Activated CD4-positive, alpha-beta T cell treated with anti-CD3 and anti-CD28 coated beads, Interleukin-2, Interleukin-4, amounts not matched to agents 100 ng/mL and 50 ng/mL, durations not matched to agents 16 hours and 8 hours (primary cell): ENCODE results near the gene LRRC4B.
A peak's percentile ranks its signal among the peaks of the same experiment; 100 is the strongest.

Experiments
- DNase-seq: peaks from one replicate; pipeline ENCODE4 v3.0.0-alpha.2; 2020; ENCODE audit warnings: low spot score

Gene LRRC4B

DNA sequence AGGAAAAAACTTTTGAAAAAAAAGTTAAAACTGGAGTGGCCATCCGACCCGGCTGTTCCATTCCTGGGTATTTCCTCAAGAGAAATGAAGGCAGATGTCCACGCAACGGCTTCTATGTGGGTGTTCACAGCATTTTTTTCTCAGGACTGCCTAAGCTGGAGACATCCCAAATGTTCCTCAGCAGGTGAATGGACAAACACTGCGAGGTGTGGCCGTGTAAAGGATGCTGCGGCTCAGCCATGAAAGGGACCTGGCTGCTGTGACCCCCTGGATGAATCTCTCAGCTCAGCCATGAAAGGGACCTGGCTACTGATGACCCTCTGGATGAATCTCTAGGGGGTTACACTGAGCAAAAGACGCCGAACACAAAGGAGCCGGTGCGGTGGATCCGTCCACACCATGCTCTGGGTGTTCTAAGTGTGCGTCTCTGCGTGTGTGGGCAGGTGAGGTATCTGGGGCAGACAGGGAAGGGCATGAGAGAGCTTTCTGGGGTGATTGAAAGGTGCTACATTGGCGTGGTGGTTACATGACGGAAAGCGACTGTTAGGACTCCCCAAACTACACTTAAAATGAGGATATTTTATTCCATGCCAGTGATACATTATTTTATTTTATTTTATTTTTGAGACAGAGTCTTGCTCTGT lies 47.3 kb downstream of the LRRC4B start:
- no peak for DNase-seq

DNA sequence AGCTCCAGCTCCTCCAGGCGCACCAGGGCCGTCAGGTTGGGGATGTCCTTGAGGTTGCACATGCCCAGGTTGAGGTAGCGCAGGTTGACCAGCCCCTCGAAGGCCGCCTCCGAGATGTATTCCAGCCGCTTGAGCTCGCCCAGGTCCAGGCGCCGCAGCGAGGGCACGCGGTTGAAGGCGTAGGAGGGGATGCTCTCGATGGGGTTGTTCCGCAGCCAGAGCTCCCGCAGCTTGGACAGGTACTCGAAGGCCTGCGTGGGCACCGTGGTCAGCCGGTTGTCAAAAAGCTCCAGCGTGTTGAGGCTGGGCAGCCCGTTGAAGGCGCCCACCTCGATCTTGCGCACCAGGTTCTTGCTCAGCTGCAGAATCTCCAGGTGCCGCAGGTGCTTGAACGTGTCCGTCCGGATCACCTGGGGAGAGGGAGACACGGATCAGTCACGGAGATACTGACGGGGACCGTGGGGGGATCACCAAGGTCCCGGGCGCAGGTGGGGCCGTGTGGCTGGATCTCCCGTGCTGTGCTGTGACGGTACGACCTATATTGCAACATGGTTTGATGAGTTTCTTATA lies 49.1 kb downstream of the LRRC4B start:
- DNase-seq = no peak

DNA sequence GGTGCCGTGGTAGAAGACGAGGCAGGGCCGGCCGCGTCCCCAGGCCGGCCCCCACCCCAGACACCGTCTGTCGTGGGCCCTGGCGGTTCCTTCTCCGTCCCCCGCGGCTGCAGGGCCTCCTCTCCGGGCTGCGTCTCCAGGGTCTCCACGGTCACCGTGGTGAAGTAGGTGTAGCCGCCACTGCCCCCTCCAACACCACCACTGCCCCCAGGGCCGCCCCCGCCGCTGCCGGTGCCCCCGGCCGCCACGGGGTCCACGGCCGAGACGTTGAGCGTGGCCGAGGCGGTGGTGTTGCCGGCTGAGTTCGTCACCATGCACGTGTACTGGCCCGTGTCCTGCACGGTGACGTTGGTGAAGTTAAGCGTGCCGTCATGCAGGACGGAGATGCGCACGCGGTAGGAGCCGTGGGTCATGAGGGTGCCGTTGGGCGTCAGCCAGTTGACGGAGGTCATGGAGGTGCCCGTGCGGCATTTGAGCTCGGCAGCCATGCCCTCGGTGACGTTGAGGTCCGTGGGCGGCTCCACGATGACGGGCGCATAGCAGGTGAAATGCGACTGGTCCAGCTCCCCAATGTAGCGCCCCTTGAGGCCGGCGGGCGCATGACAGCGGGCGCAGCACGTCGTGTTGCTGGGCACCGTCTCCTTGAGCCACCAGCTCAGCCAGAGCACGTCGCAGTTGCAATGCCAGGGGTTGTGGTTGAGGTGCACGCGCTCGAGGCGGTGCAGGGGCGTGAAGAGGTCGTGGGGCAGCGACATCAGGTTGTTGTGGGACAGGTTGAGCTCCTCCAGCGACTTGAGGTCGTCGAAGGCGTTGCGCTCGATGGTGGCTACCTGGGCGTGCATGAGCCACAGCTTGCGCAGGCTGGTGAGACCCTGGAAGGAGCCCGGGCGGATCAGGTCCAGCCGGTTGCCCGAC lies 49.9 kb downstream of the LRRC4B start:
- DNase-seq = no peak

DNA sequence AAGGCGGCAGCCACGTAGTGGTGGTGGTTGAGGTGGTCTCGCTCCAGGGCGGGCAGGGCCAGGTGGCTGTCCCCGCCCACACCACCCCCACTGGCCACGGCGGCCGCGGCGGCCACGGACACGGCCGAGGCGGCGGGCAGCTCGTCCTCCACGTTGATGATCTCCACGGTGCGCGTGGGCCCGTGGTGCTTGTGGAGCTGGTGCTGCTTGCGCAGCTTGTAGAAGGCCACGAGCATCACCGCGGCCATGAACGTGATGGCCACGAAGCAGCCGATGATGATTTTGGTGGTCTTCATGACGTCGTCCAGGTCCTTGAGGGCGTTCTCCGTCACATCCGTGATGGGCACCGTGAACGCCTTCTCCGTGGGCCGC lies 50.5 kb downstream of the LRRC4B start:
- no peak for DNase-seq

DNA sequence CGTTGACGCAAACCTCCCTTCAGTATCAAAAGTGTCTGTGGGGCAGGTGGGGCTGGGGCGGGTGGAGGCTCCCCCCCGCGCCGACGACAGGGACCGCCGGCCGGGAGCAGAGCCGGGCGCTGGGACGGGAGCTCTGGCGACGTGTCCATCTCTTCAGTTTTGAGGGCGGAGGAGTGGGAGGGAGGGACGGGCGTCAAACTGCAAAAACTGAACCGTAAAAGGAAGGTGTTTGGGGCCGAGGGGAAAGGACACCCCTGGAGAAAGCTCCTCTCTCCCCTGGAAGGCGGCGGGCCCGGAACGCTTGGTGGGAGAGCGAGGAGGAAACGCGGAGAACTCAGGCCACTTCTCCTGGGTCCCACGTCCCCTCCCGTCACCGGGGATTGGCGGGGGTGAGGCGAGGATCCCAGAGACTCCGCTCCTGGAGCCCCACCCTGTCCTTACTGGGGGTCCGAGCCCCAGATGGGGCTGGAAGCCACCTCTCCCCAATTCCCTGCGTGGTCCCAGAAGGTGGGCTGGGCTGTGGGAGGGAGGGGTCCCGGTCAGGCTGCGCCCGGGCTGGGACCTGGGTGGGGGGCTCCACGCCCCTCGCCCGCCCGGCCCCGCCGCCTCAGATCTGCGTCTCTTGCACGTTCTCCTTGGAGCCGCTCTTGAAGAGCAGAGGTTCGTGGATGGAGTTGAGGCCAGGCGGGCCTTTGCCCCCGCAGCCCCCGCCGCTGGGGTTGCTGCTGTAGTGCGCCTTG lies 51.1 kb downstream of the LRRC4B start:
- no peak for DNase-seq

DNA sequence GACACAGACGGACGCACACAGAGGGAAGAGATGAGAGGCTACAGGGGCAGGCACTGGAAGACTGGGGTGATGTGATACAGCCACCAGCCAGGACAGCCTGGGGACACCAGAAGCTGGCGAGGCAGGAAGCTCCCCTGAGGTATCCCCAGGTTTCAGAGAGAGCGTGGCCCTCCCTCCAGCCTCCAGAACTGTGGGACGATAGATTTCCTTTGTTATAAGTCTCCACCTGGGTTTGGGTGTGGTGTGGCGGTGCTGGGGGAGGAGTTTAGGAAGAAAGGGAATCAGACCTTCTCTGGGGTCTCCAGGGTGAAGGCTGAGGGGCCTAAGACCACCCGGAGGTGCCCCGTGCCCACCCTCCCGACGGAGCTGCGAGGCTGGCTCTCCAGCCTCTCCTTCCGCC lies 51.8 kb downstream of the LRRC4B start:
- DNase-seq = no peak

DNA sequence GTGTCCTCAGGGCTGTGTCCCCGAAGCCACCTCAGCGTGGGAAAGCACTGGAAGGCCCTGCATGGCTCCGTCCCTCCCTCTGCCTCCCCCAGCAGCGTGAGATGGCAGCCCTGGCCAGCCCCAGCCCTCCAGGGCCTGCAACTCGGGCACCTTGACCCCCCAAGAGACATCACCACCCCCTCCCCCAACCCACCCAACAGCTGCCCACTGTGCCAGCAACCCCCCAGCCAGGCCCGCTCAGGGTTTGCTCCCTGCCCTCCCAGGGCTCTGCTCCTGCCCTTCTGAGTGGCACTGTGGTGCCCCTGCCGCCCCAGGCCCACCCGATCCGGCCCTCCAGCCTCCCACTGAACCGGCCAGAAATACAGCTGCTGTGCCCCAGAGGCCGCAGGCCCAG lies 53.1 kb downstream of the LRRC4B start:
- no peak for DNase-seq

DNA sequence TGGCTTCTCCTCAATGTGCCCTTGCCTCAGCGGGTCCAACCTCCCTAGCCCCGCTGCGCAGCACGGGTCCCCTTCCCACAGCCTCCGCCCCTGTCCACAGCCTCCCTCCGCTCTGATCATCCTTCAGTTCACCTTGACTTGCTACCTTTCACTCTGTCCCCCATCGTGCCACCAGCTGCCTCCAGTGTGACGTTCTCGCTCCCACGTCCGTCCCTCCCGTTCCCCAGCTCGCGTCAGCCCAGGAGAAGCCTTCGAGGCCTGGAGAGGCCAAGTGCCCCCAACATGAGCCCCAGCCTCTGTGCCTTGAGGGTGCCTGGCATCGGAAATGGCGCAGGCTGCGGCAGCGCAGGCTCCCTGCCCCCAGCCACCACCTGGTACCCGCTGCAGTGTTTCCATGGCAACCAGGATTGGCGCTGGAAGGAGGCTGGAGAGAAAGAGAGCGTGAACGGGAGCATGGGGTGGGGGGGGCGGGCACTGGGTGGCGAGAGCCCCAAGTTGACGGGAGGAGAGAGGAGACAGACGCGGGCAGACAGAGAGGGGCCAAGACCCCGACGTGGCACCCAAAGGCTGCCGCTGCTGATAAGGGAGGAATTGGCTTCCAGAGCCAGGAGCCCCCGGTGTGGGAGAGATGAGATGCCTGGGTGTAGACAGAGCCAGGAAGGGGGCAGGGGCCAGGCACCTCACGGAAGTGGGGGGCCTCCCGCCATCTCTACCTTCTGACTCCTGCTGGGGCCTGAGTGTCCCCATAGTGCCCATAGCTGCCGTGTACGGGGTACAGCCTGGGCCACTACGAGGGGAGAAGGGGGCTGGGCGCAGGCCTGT lies 53.7 kb downstream of the LRRC4B start:
- DNase-seq = no peak

DNA sequence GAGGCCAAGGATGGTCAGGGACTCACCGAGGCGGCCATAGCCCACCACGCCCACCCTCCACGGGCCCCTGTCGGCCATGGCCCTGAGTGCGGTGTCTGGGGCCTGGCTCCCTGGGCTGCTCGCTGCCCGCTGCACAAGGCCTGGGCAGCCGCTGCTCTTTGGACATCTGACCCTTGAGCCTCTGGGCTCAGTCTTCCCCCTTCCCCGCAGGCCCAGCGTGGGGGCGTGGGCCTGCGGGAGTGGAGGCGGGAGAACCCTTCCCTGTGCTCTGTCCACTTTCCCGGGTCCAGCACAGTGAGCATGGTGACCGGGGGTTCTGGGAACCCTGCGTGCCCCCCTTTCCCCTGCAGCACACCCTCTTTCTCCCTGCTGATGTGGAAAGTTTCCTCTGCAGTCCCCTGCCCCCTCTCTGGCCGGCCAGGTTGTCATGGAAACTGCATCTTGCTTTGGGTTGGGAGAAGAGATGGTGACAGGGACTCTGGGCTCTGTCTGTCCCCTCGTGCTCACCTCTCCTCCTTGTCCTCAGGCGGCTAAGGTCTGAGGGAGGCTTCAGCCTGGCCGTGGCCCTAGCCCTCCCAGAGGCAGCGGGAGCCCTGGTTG lies 54.4 kb downstream of the LRRC4B start, which contains the start of gene ASPDH:
ASPDH (minus strand) TSS at position 168 of the 600 bp plus-strand sequence; CDS start at position 78, 90 bp downstream.
- DNase-seq = no peak

DNA sequence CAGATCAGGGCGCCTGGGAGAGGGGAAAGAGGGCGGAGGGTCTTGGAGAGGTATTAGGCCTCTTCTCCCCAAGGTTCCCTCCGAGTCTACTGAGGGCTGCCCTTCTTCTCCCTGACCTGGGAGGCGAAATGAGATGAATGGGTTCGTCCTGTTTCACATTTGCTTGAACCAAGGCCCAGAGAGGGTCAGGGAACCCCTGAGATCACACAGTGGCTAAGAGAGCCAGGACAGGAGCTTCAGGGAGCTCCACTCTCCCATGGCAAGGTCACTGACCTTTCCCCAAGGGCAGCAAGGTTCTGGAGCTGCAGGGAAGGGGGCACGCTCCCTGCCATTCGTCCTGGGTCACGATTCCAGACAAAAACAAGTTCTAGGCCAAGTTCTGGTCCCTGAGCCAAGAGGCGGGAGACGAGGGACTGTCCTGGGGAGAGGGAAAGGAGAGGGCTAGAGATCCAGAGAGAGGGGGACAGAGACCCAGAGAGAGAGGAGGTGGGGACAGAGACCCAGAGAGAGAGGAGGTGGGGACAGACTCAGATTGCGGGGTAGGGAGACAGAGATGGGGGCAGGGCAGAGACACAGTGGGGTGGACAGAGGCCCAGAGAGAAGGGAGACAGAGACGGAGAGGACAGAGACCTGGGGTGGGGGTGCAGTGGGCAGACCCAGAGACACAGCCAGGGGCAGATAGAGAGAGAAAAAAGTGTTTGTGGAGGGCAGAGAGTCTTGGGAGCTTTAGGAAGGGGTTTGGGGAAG lies 55.1 kb downstream of the LRRC4B start:
- DNase-seq = no peak

DNA sequence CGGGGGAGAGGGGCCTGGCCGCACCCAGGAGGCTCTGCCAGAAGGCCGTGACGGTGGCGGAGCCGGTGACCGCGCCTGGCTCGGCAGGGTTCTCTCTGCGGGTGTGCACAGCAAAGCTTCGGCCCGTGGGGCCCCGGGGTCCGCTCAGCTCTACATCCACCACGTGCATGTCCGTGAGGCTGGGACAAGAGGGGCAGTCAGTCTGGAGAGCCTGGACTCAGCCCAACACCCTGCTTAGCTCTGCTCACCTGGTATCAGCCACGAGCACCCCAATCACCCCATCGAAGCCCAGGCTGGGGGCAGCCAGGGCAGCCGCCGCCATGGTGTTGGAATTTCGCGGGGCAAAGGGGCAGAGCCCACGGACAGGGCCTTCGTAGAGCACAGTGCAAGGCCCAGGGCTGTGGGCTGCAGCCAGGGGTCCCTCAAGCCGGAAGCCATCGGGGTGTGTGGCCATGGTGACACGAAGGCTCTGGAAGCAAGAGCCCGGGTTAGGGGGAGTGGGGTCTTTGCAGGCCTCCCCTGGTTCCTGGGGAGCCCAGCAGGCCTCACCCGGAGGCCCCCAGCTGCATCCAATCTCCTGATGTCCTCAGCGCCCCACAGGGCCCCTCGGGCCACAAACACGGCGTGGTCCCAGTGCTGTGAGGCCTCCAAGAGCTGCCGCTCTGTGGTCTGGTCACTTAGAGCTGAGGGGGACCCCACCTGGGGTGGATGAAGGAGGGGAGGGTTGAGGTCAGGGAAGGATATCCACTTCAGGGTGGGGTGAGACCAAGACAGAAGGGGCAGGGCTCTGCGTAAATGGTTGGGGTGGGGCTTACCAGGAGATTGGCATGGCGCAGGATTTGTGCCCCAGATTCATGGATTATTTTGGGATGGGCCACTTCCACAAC lies 55.9 kb downstream of the LRRC4B start:
- no peak for DNase-seq

DNA sequence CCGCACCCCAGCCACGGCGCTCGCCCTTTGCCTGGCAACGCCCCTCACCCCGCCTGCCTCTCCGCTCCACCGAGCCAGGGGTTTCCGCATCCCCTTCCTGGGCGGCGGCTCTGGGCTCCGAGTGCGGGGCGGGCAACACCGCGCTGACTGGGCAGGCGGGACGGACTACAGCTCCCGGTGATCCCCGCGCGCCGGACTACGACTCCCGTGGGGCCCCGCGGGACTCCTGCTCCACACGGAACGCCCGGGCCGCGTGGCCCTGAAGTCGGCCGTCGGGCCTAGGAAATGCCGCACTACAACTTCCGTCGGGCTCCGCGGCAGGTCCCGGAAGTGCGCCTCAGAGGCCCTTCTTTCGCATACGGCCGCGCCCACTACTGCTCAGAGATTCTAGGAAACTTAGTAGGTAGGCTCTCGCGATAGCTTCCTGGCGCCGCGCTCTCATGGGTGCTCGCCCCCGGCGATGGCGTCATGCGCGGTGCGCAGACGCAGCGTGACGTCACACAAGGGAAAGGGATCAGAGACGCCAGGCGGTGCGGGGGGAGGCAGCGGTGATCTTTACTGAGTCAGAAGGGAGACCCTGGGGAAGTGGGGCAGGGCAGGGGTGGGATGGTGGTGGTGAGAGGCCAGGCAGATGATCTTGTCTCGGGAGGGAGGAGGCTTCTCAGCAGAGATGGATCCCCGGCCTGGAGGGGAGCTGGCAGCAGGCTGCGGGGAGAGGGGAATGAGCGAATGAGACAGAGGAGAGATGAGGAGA lies 57.0 kb downstream of the LRRC4B start, which contains the start of gene JOSD2:
JOSD2 (minus strand) TSS at position 123 of the 754 bp plus-strand sequence. CDS start 760 bp downstream, outside the sequence.
- peak; percentile 98 for DNase-seq

DNA sequence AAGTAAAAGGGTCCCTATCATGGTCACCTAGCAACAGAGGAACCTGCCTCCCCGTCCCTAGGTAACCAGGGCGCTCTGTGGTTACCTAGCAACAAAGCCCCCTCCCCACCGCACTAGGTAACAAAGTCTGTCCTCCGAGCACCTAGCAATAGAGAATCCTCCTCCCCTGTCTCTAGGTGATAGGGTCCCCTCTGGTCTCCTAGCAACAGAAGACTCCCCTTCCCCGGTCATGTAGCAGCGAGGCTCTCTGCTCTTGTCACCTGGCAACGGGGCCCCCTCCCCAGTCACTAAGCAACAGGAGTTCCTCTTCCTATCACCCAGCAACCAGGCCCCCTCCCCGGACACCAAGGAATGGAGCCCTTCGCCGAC lies 57.6 kb downstream of the LRRC4B start:
- DNase-seq = no peak

DNA sequence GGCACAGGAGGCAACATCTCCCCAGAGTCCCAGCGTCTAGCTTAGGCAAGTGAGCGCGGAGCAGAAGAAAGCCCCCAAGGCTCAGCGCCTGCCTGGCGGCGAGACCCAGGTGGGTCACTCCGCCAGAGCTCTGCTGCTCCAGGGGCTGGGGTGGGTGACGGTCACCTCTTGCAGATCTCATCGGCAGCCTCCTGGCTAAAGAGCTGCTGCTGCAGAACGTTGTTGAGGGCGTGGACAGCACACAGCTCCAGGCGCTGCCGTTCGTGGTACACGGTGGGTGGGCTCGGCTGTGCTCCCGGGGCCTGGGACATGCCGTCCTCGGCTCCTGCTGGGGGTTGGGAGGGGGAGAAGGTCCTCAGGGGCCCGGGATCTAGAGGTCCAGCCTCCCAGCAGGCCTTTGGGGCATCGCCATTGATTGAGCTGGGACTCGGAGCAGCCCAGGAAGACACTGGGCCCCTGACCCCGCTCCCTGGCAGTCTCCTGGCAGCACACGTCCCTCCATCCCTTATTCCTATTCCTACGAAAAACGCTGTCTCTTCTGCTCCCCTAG lies 58.0 kb downstream of the LRRC4B start:
- no peak for DNase-seq

DNA sequence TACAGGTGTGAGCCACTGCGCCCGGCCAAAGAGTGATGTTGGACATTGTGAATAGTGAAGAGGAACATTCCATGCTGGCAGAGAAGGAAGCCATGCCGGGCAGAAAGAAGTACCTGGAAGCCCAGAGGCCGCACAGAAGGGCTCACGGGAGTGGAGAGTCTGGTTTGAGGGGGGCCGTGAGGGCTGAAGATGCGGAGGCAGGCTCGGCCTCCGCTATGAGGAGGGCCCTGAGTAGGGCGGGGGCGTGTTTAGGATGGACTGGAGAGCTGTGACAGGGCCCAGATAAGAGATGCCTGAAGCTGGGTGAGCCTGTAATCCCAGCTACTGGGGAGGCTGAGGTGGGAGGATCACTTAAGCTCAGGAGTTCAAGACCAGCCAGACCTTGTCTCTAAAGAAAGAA lies 58.9 kb downstream of the LRRC4B start:
- DNase-seq = no peak

DNA sequence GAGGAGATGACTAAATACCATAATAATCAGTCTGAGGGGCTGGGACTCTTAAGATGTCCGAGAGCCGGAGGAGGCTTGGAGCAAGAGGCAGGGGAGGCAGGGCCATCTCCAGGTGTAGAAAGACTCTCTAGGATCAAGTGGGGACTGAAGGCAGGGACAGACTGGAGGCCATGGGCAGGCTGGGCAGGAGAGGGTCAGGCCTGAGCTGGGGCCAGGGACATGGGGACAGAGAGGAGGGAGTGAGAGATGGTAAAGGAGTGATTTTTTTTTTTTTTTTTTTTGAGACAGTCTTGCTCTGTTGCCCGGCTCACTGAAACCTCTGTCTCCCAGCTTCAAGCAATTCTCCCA lies 59.4 kb downstream of the LRRC4B start:
- DNase-seq = no peak

DNA sequence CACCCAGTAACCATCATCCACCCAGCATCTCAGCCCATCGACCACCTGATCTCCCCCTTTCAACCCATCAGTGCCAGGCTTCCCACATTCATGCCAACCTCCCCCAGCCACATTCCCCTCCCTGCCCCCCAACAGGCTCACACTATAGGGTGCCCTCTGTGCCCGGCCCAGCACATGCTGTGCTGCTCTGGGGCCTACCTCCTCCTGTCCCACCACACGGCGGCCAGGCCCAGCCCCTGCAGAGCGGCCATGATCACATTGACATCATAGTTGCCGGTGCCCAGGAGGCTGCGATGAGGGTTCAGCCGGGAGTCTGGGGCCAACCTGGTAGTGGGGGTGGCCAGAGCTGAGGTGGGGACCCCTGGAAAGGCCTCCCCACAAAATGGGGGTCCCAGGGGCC lies 60.9 kb downstream of the LRRC4B start:
- no peak for DNase-seq

DNA sequence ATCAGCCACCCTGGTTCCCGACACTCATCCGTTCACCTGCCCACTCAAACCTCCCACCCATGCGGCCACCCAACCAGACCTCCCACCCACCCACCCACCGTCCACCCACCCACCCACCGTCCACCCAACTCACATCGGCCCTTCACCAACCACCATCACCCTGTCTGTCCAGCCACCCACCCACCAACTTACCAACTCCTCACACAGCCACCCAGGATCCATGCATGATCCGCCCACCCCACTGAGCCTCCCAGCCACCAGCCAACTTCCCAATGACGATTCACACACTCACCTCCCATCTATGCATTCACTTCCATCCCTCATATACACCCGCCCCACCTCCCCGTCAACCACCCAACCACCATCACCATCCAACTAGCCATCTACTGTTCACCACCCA lies 61.5 kb downstream of the LRRC4B start:
- no peak for DNase-seq
